HG03064 (cell line): ENCODE data around the gene PRX.

Experiments used
- ATAC-seq: cut with Tn5 transposase; IDR thresholded peaks from one replicate; pipeline ENCODE4 v1.9.1; 2021; ENCODE audit warnings: low read depth; ENCODE audit not compliant: unreplicated experiment

Gene PRX

DNA sequence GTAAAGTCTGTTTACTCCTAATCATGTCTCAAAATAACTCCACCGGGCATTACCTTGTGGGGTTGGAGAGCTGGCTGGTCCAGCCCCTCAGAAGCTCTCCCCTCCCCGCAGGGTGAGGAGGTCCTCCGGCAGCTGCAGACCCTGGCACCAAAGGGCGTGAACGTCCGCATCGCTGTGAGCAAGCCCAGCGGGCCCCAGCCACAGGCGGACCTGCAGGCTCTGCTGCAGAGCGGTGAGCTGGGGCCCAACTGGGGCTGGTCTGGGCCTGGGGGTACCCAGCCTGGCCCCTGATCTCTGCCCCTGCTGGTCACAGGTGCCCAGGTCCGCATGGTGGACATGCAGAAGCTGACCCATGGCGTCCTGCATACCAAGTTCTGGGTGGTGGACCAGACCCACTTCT is 43.4 kb downstream of the PRX start:
- no peak for ATAC-seq

DNA sequence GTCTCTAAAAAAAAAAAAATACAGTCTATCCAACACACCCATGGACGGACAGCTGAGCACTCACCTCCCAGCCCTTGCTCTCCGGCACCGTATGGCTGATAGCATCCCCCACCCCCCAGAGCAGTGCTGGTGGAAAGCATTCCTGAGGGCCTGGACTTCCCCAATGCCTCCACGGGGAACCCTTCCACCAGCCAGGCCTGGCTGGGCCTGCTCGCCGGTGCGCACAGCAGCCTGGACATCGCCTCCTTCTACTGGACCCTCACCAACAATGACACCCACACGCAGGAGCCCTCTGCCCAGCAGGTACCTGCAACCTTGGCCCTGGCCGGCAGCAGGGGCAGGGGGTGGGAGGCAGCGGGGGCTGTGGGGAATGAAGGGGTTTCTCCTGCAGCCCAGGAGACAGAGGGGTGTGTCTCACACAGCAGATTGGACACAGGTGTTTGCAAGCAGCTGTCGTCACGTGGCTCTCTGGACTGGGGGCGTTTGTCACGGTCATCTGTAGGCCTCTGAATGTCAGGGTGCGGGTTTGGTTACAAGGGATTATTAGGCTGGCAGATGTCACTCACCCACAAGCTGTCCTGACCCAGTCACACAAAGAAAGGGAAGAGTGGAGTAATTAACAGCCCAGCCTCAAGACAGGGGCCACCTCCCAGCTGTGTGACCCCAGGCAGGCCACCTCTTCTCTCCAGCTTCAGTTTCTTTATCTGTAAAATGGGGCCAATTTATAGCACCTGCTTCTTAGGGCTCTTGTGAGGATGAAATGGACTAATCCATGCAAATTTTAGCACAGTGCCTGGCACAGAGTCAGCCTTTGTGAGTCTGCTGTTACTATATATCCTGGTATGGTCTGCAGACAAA is 45.4 kb downstream of the PRX start:
- ATAC-seq = no peak

DNA sequence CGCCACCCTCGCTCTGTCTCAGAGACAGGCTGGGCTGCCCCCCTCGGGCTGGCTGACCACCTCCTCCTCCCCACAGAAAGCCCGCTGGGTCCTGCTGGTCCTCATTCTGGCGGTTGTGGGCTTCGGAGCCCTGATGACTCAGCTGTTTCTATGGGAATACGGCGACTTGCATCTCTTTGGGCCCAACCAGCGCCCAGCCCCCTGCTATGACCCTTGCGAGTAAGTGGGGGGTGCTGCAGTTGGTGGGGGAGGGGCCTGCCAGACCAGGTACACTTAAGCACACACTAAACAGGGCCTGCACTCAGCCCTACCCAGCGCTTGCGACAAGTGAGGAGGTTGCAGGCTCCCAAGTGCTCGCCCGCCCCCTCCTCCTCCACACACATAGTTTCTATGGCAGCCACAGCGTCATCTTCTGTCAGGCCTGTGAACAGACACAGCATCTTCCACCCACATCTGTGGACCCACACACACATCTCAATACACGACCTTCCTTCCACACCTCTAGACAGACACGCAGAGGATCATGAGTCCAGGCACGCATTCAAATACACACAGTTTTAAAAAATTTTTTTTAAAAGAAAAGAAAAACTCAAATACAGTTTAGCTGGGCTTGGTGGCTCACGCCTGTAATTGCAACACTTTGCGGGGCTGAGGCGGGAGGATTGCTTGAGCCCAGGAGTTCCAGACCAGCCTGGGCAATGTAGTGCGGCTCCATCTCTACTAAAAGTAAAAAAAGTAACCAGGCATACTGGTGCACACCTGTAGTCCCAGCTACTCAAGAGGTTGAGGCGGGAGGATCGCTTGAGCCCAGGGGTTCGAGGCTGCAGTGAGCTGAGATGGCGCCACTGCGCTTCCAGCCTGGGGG is 46.2 kb downstream of the PRX start:
- no peak for ATAC-seq

DNA sequence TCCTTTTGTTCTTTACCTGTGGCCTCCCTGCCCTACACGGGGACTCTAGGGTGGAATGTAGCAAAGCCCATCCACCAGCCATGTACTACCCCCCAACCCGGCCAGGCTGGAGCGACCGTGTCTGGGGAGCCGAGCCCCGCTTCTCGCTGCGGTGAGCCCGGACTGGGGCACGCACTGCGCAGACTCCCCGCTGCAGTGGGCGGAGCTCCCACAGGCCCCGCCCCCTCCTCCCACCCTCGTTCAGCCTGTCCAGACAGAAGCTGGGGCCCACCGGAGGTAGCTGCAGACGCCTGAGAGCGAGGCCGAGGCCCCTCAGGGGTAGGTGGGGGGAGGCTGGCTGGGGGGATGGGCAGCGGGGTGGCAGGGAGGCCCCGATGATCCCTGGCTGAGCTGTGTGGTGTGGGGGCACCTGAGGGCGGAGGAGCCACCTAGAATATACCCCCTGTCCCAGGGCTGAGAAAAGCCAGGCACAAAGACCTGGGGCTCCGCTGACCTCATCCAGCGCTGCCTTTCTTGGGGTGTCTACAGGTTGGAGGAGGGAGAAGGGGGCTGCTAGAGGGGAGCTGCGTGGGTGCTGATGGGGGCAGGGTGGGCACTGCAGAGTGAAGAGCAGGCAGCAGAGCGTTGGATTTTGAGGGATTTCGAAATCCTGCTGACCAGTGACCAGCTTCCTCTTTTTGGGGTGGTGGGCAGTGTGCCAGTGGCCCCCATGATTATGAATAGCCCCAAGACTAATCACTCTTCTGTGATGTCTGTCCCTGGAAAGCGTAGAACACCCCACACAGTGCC is 47.4 kb downstream of the PRX start:
- ATAC-seq = no peak

DNA sequence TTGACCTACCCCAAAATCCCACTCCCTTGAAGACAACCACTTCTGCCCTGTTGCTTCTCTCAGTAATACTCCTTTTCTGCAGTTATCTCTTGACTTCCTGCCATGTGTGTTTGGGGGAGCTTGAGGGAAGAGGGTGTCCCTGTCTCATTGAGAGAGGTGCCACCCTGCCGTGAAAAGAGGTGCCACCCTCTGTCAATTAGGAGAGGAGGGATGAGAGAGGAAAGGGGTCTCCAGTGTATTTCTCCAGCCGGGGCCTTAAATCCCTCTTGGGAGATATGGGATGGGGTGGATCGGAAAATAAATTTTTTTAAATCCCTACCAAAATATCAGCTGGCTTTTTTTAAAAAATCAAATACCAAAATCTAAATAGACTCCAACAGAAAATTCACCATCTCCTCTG is 48.2 kb downstream of the PRX start:
- no peak for ATAC-seq

DNA sequence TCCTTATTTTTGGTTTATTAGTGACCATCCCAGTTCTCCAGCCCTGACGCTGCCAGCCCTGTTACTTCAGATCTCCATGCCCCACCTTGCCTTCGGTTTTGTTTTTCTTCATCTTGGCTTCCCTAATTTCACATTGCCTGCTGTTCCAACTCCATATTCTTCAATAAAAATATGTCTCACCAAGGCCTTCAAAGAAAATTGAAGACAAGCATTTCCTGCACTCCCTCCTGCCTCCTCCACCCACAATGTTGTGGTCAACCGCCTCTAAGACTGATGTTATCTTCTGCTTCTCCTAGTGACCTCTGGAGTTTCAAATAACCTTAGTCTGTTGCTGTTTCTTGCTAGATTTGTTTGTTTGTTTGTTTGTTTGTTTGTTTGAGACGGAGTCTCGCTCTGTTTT is 50.1 kb downstream of the PRX start:
- no peak for ATAC-seq

DNA sequence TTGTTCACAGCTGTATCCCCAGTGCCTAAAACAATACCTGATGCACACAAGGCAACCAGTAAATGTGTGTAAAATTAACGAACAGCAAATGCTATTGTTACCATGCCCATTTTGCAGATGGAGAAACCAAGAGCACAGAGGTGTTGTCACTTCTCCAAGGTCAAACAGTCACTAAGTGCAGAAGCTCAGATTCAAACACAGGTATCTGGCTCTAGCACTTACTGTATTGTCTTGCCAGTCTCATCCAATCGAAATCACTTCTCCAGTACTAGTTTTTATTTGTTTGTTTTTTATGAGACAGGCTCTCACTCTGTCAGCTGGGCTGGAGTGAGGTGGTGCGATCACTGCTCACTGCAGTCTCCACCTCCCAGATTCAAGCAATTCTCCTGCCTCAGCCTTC is 51.0 kb downstream of the PRX start:
- ATAC-seq = no peak

DNA sequence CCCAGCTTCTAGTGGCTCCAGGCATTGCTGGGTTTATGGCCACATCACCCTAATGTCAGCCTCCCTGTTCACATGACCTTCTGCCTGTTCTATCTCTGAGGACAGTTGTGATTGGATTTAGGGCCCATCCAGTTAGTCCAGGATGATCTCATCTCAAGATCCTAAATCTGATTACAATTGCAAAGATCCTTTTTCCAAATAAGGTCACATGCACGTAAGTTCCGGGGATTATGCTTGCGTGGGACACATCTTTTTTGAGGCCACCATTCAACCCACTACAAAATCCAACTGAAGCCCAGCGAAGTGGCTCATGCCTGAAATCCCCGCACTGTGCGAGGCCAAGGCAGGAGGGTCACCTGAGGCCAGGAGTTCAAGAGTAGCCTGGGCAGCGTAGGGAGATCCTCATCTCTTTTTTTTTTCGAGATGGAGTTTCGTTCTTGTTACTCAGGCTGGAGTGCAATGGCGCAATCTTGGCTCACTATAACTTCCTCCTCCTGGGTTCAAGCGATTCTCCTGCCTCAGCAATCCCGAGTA is 52.4 kb downstream of the PRX start:
- ATAC-seq = no peak

DNA sequence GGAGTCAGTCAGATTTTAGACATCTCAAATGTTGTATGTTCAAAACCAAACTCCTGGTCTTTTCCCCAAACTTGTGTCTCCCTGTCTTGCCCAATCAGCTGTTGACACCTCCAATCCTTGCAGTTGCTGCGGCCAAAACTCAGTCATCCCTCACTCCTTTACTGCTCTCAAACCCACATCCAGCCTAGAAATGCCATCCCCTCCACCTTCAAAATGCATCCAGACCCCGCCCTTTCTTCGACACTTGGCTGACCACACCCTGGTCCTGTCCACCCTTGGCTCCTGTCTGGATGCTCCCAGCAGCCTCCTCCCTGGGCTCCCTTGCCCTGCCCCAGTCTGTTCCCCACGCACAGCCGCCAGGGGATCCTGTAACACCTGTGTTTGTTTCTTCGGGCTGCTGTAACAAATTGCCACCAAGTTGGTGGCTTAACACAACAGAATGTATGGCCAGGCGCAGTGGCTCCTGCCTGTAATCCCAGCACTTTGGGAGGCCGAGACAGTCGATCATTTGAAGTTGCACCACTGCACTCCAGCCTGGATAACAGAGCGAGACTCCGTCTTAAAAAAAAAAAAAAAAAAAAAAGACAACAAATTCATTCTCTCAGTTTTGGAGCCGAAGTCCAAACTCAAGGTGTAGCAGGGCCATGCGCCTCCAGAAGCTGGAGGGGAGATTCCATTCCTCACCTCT is 53.0 kb downstream of the PRX start:
- ATAC-seq = no peak

DNA sequence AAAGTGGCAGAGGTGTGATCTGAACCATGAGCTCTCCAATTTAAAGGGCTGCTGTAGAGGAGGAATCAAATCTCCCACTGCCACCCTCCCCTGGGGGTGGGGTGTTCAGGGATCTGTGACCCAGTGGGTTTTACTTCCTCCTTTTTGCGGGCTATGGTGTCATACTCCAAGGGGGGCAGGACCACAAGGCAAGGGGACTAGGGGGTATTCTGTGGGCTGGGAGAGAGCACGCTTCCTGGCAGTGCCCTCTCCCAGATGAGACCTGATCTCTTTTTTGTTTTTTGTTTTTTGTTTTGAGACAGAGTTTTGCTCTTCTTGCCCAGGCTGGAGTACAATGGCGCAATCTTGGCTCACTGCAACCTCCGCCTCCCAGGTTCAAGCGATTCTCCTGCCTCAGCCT is 54.4 kb downstream of the PRX start:
- no peak for ATAC-seq

DNA sequence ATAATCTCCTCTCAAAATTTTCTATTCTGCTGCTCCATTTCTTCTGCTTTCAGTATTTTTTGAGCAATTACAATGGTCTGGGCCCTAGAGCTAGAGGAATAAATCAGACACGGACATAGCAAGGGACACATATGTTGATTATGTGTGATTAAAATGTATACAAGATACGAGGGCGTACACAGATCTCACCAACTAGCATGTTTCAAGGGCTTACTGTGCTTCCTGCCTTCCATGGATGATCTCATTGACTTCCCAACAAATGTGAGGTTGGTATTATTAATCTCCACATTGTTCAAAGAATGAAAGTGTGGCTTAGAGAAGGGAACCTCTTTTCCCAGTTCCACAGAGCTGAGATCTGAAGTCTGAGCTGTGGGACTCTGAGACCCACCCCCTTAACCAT is 55.5 kb downstream of the PRX start:
- ATAC-seq = no peak

DNA sequence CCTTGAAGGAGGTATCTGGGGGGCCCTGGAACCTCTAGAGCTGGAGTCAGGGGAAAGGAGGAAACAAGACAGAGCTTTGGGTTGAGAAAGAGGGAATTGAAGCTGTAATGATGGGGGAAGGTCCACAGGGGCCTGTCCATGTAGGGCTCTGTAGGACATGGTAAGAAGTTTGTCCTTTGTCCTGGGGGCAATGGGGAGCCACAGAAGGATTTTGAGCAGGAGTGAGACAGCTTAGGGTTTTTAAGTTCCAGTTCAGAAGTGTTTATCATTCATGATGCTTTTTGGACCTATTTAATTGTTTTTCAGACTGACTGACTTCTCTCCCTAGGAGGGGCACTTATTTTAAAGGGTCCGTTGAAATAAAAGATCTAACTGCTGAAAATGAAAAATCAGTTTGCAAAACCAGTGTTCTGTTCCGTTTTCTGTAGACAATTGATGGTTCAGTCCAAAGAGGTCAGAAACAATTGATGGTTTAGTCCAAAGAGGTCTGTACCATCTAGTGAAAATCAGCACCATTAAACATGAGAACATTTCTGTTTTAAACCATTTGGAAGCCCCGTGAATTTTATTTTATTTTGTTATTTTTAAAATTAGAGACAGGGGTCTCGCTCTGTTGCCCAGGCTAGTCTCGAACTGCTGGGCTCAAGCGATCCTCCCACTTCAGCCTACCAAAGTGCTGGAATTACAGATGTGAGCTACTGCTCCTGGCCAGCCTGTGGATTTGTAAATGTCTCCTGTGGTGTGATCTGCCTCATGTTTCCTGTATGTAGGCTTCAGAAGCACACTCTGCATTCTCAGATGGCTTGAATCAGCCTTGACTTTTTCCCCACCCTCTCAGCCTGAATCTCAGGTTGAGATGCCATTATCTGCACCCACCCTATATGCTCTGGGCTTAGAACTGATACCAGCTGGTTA is 56.2 kb downstream of the PRX start:
- ATAC-seq = no peak

DNA sequence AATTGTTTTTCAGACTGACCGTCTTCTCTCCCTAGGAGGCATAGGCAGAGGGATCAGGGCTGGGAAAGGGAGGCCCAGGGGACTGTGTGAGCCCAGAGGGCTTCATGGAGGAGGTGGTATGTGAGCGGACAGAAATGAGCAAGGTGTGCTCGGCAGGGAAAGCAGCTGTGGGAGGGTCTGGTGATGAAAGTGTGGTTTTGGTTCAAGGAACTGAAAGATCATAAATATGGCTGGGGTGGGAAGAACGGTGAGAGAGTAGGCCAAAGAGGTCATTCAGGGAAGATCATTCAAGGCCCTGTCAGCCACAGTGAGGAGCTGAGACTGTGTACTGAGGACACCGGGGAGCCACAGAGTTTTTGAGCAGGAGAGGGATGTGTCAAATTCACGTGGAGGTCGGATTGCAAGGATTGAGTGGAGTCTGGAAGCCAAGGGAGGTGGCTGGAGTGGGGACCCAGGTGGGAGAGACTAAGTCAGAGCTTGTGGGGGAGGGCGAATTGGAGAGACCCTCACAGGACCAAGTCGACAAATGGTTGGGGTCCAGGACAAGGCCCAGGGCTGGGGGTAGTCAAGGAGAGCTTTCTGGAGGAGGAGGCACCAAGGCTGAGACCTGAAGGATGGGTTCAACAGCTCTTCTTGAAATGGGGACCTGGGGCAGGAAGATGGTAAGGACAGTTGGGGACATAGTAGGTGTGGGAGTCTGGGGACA is 57.0 kb downstream of the PRX start:
- no peak for ATAC-seq

DNA sequence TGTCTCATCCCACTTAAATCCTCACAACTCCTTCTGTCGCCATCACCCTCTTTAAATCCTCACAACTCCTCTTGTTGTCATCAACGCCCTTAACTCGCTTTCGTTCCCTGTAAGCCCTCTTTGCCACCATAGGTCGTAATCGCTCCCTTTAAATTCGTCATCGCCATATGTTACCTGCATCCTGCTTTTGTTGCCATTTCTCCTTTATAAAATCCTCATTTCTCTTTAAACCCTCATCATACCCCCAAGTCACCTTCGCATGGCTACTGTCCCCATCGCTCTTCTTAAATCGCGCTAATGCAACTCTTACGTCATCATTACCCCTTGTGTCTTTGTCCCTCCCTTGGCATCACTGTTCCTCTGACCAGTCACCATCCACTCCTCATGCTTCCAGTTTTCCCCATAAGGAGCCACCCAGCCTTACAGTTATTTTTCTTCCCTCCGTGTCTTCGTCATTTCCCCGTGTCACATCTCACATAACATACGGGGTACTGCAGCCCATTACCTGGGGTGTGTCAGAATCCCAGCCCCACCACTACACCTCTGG is 64.1 kb downstream of the PRX start:
- no peak for ATAC-seq

DNA sequence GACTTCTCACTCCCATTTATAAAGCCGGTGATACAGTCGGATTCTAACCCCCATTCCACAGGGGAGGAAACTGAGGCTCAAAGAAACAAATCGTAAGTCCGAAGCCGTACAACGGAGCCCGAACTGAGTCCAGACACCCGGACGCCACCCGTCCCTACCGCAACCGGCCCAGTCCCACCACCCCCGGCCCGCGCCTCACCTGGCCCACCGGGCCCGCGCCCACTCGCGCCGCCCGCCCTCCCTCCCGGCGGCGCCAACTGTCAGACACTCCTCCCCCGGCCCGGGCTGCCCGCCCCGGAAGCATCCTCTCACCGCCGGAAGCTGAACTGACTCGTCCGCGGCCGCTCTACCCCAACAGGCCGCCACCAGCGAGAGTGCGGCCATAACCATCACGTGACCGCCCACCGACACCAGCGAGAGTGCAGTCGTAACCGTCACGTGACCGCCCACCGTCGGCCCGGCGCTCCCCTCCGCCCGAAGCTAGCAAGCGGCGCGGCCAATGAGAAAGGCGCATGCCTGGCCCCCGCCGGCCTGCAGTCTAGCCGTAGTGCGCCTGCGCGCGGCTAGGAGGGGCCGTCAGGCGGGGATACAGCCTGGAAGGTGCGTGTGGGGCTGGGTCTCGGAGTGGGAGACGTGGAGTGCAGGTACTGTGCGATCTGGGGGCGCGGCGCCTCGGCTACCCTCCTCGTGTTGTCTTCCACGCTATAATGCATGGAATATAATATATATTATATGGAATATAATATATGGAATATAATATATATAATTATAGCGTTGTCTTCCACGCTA is 64.9 kb downstream of the PRX start, which contains the start of the genes C19orf47 and PLD3:
Gene C19orf47, minus strand, starts transcription at position 273 of the 789 bp plus-strand sequence. CDS start 6,540 bp downstream, outside the sequence.
Gene PLD3, plus strand, starts transcription at position 571 of the 789 bp plus-strand sequence. CDS start 17,789 bp downstream, outside the sequence.
- peak; percentile 92 for ATAC-seq

DNA sequence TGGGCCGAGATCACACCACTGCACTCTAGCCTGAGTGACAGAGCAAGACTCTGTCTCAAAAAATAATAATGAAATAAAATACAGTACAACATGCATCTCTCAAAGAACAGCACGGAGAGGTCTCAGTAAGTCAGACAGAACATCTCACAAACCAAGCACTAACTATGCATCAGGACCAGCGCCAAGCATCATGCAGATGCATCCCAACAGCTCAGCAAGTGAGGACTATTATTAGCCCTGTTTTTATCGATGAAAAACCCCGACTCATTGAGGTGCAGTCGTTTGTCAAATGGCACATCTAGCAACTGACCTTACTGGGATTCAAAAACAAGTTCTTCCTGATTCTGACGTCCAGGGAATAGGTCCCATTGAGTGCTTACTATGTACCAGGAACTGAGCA is 68.8 kb downstream of the PRX start:
- no peak for ATAC-seq
